Right lobe of liver (tissue), 6 donors: ENCODE measurements around the gene HS6ST3. TPM values are rescaled to one million over a fixed set of nuclear protein-coding genes. Genes with fewer than 3 reads are reported as not detected.

Experiments
- ATAC-seq, 4 donors: fragments of 200-7000 bp; cut with Tn5 transposase; one replicate each; pipeline ENCODE4 v1.9.1; 2020; ENCODE audit warnings: mild to moderate bottlenecking in 4 of 4, moderate library complexity in 4 of 4
- DNase-seq, 3 donors: peaks; one replicate each; pipeline ENCODE4 v3.0.0-alpha.2; 2020
- H3K27ac ChIP-seq, 3 donors: fragments of 200-600 bp; one replicate each; pipeline ENCODE4 v1.8.0; 2022
- H3K27me3 ChIP-seq, 2 donors: fragments of 200-600 bp; one replicate each; pipeline ENCODE4 v1.8.0; 2022
- H3K36me3 ChIP-seq, 4 donors: fragments of 200-600 bp; sonication (generic) in 1 of 4; one replicate each; pipeline versions ENCODE4 v1.5.1 to v1.8.0; 2017 to 2022; ENCODE audit warnings: control low read depth in 1 of 4
- H3K4me1 ChIP-seq, 4 donors: fragments of 200-600 bp; sonication (generic) in 1 of 4; one replicate each; pipeline versions ENCODE4 v1.5.1 to v1.8.0; 2017 to 2022; ENCODE audit warnings: control low read depth in 1 of 4
- H3K4me3 ChIP-seq, 3 donors: fragments of 200-600 bp; one replicate each; pipeline ENCODE4 v1.8.0; 2022
- H3K9me3 ChIP-seq, 4 donors: fragments of 200-600 bp; sonication (generic) in 1 of 4; one replicate each; pipeline versions ENCODE4 v1.5.1 to v1.8.0; 2017 to 2022; ENCODE audit warnings: control low read depth in 1 of 4
- POLR2A ChIP-seq: fragments of 450-650 bp; IDR thresholded peaks from one replicate; pipeline ENCODE4 v1.6.1; 2017; ENCODE audit warnings: antibody characterized with exemption, mild to moderate bottlenecking
- WGBS: methylation state at CpG from one replicate; pipeline ENCODE4 v1.1.6; 2018; ENCODE audit warnings: low coverage, low lambda C conversion rate; ENCODE audit not compliant: insufficient coverage; ENCODE audit errors: missing lambda C conversion rate; 5-methylcytosine and 5-hydroxymethylcytosine counted together
- intact Hi-C, 2 donors: fragments of 100-400 bp; cut with DNase I; formaldehyde crosslinking; loops; one replicate each; pipeline versions ENCODE4 v1.11.2 to v1.14.1; 2022
- microRNA-seq, 2 donors: library from miRNA; unstranded; fragments of <30 nt; microRNA quantifications; one replicate each; pipeline ENCODE4, GENCODE V29; 2019 to 2020
- total RNA-seq, 6 experiments: library from RNA; depleted of rRNA in 2 of 6; stranded (reverse); fragments of >200 nt in 2 of 6; fragmentation: NEBNext Ultra II Directional in 3 of 6; extraction: Animal tissue kit (Norgen Biotek cat#: 25700) in 3 of 6; gene quantifications; one replicate each; pipeline versions ENCODE4 v1.1.0 to v1.2.4, GENCODE V29; 2016 to 2023
- TF ChIP-seq, protein P1 (sequence below), 4 donors: fragments of 200-600 bp in 3 of 4; fragments of 450-650 bp in 1 of 4; IDR thresholded peaks; one replicate each; pipeline versions ENCODE4 v1.5.1 to v1.8.0; 2016 to 2022; ENCODE audit warnings: antibody characterized with exemption in 4 of 4, mild to moderate bottlenecking in 2 of 4
- donor health status: DM: no; HTN: yes; CAD: no.
- donor health status: DM: no; HTN: no; CAD: no.
- donor health status: DM: no; HTN: no; CAD: no.
- donor health status: DM: no; HTN: yes; CAD: no.
- donor health status: DM: no; HTN: yes; CAD: no.

The HS6ST3 gene
- total RNA-seq, 6 experiments from 2014 or later: not detected

DNA sequence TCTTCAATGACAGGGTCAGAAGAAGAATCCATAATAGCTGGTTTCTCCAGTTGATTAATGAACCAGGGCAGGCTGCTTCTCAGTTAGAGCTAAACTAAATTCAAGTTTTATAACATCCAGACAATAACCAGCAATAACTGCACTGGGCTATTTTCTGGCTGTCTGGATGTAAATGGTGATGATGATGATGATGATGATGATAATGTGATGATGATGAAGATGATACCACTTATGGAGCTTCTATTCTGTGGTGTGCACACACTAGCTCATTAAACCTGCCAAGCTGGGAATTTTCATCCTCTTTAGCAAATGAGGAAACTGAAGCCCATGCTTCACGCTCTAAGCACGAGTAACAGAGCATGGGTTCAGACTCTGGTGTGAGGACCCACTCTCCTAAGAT lies 772.2 kb downstream of the HS6ST3 start:
- no peaks in the 10 kb centered on the region for H3K36me3 ChIP-seq
- DNase-seq: no peak
- intact Hi-C loops: no loop called here
- TF ChIP-seq POLR2A: no peak
- TF ChIP-seq, protein P1, sequence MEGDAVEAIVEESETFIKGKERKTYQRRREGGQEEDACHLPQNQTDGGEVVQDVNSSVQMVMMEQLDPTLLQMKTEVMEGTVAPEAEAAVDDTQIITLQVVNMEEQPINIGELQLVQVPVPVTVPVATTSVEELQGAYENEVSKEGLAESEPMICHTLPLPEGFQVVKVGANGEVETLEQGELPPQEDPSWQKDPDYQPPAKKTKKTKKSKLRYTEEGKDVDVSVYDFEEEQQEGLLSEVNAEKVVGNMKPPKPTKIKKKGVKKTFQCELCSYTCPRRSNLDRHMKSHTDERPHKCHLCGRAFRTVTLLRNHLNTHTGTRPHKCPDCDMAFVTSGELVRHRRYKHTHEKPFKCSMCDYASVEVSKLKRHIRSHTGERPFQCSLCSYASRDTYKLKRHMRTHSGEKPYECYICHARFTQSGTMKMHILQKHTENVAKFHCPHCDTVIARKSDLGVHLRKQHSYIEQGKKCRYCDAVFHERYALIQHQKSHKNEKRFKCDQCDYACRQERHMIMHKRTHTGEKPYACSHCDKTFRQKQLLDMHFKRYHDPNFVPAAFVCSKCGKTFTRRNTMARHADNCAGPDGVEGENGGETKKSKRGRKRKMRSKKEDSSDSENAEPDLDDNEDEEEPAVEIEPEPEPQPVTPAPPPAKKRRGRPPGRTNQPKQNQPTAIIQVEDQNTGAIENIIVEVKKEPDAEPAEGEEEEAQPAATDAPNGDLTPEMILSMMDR (IDR thresholded peaks at IDR 0.05): no peak
- H3K27me3 ChIP-seq: no peaks in the 10 kb centered on the region
- WGBS: 100% methylated on average over 1 of the region's 2 CpGs
- no peak overlapping the region for H3K27ac ChIP-seq
- no peaks in the 10 kb centered on the region for H3K4me1 ChIP-seq
- ATAC-seq: no peak
- H3K9me3 ChIP-seq: no peaks in the 10 kb centered on the region
- no peak overlapping the region for H3K4me3 ChIP-seq

DNA sequence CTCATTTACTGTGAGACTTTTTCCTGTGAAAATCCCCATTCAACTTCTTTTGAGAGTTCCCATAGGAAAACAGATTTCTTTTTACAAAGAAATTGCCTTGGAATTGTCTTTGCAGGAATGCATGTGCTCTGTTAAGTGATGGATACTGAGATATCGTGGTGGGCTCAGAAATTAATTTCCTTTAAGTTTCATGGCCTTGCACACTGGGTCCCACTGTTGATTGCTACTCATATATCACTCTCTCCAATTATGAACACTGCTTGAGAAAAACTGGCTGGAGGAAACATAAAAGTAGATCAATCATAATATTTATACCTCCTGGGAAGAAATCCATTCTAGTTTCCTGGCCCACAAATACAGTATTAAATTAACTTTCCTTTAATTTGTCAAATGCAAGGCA lies 773.1 kb downstream of the HS6ST3 start:
- no peaks in the 10 kb centered on the region for H3K4me1 ChIP-seq
- no peak overlapping the region for H3K4me3 ChIP-seq
- no peaks in the 10 kb centered on the region for H3K27me3 ChIP-seq
- H3K9me3 ChIP-seq: no peaks in the 10 kb centered on the region
- ATAC-seq: no peak
- TF ChIP-seq POLR2A: no peak
- TF ChIP-seq, protein P1 (IDR thresholded peaks at IDR 0.05): no peak
- no peaks in the 10 kb centered on the region for H3K36me3 ChIP-seq
- WGBS: 61% methylated on average over 1 of the region's 1 CpG
- intact Hi-C loops: no loop called here
- DNase-seq: no peak
- no peak overlapping the region for H3K27ac ChIP-seq

DNA sequence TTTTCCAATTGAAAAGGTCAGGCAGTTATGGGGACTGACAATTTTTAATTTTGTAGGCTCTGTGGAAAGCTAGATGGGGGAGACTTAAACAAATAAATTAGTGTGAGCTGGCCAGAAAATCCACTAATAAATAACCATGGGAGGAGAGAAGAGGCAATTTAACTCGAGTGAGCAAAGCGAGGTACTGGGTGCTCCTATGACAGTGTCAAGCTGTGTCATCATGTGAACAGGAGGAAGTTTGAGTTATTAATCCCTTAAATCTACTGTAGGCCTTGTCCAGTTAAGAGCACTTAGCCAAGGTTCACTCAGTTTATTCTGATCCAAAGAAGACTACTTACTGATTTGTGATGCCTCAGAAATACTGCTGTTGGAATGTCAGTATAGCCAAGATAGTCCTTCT lies 781.6 kb downstream of the HS6ST3 start:
- Histone ChIP-seq H3K27me3 (no peaks in the 10 kb centered on the region), H3K36me3 (no peaks in the 10 kb centered on the region), H3K9me3 (no peaks in the 10 kb centered on the region), H3K4me3 (no peak overlapping the region), H3K27ac (no peak overlapping the region), H3K4me1 (no peaks in the 10 kb centered on the region)
- DNase-seq: no peak
- intact Hi-C loops: no loop called here
- TF ChIP-seq, protein P1 (IDR thresholded peaks at IDR 0.05): no peak
- TF ChIP-seq POLR2A: no peak
- ATAC-seq: no peak
- WGBS: 68% methylated on average over 2 of the region's 2 CpGs

DNA sequence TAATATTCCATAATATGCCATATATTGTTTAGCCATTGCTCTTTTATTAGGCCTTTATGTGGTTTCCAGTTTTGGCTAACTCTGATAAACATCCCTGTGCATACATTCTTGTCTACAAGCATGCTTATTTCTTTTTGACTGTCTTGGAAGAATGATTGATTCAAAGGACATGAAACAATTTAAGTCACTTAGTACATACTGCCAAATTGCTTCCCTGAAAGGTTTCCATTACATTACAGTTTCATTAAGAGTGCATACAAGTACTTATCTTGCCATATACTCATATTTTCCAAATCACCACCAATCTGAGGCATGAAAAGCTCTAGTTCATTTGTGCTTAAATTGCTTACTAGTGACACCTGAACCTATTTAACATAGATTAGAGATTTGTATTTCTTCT lies 790.5 kb downstream of the HS6ST3 start:
- H3K36me3 ChIP-seq: no peaks in the 10 kb centered on the region
- intact Hi-C loops: no loop called here
- no peaks in the 10 kb centered on the region for H3K4me1 ChIP-seq
- no peak overlapping the region for H3K27ac ChIP-seq
- no peak for DNase-seq
- no peaks in the 10 kb centered on the region for H3K9me3 ChIP-seq
- H3K27me3 ChIP-seq: no peaks in the 10 kb centered on the region
- no peak overlapping the region for H3K4me3 ChIP-seq
- TF ChIP-seq, protein P1 (IDR thresholded peaks at IDR 0.05): no peak
- no peak for TF ChIP-seq POLR2A
- ATAC-seq: no peak

Small RNA genes within 50 kb of the gene (microRNA-seq; reads per million reads assigned to microRNA genes)
- gene MIR4501: 0 reads per million in 2 donors

Other genes with a start within 250 kb of the HS6ST3 start
- 10 to 100 TPM in 3 of 6 experiments, 1 to 10 TPM in 3; 8.2 to 17.1 (median 10.3) TPM for gene UGGT2, start 36.7 kb upstream of the HS6ST3 start, total RNA-seq